H1 (cell line): Measurements from ENCODE around the gene PARD3. TPM values are rescaled to one million over a fixed set of nuclear protein-coding genes. Genes with fewer than 3 reads are reported as not detected.

Experiments used
- CTCF ChIA-PET: fragments of 300-600 bp; sonication (Branson Sonifier 250); formaldehyde crosslinking; loops from one replicate; lab custom pipeline; 2021; ENCODE audit not compliant: partially characterized antibody; lab: Charles Lee
- POLR2A ChIA-PET: fragments of 300-600 bp; sonication (Branson Sonifier 250); formaldehyde crosslinking; loops from one replicate; lab custom pipeline; 2021; ENCODE audit warnings: inconsistent platforms; ENCODE audit not compliant: partially characterized antibody; lab: Charles Lee
- DNase-seq, 2 experiments: peaks; one replicate each; pipeline versions ENCODE4 v3.0.0 to v3.0.0-alpha.2; 2010 to 2022; ENCODE audit warnings: low spot score in 2 of 2, low read depth in 1 of 2, mixed read lengths in 1 of 2
- FAIRE-seq: peaks from 2 replicates; lab custom pipeline; 2011; peaks lifted over from hg19 to GRCh38; lab: Jason Lieb, UNC
- H2AFZ ChIP-seq: 2 replicates; pipeline ENCODE4 v1.8.1; 2012; ENCODE audit warnings: low read length, inconsistent platforms
- H2AK5ac ChIP-seq: 2 replicates; pipeline ENCODE4 v1.6.1; 2013; ENCODE audit warnings: low read depth, low read length
- H2BK120ac ChIP-seq: replicated peaks from 2 replicates; pipeline ENCODE3; 2013; ENCODE audit warnings: low read depth, low read length, inconsistent platforms
- H2BK12ac ChIP-seq: 2 replicates; pipeline ENCODE4 v1.6.1; 2013; ENCODE audit warnings: low read depth, low read length
- H2BK15ac ChIP-seq: 2 replicates; pipeline ENCODE4 v1.6.1; 2013; ENCODE audit warnings: low read length
- H2BK20ac ChIP-seq: 2 replicates; pipeline ENCODE4 v1.6.1; 2013; ENCODE audit warnings: low read length
- H2BK5ac ChIP-seq: 2 replicates; pipeline ENCODE4 v1.6.1; 2013; ENCODE audit warnings: low read depth, low read length
- H3K14ac ChIP-seq: 2 replicates; pipeline ENCODE4 v1.6.1; 2013; ENCODE audit warnings: inconsistent platforms; ENCODE audit not compliant: insufficient read length
- H3K18ac ChIP-seq: 2 replicates; pipeline ENCODE4 v1.6.1; 2013; ENCODE audit warnings: low read length; ENCODE audit errors: extremely low read depth
- H3K23ac ChIP-seq: 2 replicates; pipeline ENCODE4 v1.6.1; 2013; ENCODE audit warnings: inconsistent platforms; ENCODE audit not compliant: insufficient read length
- H3K23me2 ChIP-seq: 2 replicates; pipeline ENCODE4 v1.6.1; 2013; ENCODE audit warnings: low read depth, low read length
- H3K27ac ChIP-seq: 2 replicates; pipeline ENCODE4 v1.6.1; 2011; ENCODE audit warnings: low read depth, low read length, inconsistent platforms
- H3K27me3 ChIP-seq, 4 experiments: replicated peaks in 1 of 4; 1 replicate in 1 of 4; 2 replicates in 3 of 4; pipeline versions ENCODE4 v1.6.1 to v1.8.1; 2011 to 2013; ENCODE audit warnings: low read length in 3 of 4, mild to moderate bottlenecking in 3 of 4, inconsistent platforms in 2 of 4, mixed read lengths in 2 of 4, moderate library complexity in 1 of 4; ENCODE audit not compliant: control insufficient read depth in 3 of 4, insufficient read depth in 3 of 4; ENCODE audit errors: extremely low read depth in 1 of 4
- H3K36me3 ChIP-seq, 4 experiments: 2 replicates each; pipeline versions ENCODE4 v1.6.1 to v1.8.1; 2011 to 2013; ENCODE audit warnings: mild to moderate bottlenecking in 4 of 4, low read length in 3 of 4, moderate library complexity in 2 of 4, control low read depth in 1 of 4, inconsistent platforms in 1 of 4; ENCODE audit not compliant: insufficient read depth in 4 of 4, control insufficient read depth in 2 of 4
- H3K4ac ChIP-seq: replicated peaks from 2 replicates; pipeline ENCODE3; 2013; ENCODE audit warnings: low read length, low read depth, mixed read lengths, inconsistent platforms; ENCODE audit not compliant: insufficient read length
- H3K4me1 ChIP-seq, 4 experiments: replicated peaks in 1 of 4; 1 replicate in 1 of 4; 2 replicates in 3 of 4; pipeline versions ENCODE4 v1.6.1 to v1.8.1; 2011 to 2013; ENCODE audit warnings: low read length in 3 of 4, inconsistent platforms in 2 of 4, mixed read lengths in 1 of 4; ENCODE audit not compliant: insufficient read depth in 4 of 4, control insufficient read depth in 3 of 4
- H3K4me2 ChIP-seq, 2 experiments: 2 replicates each; pipeline versions ENCODE4 v1.6.1 to v1.8.1; 2011 to 2013; ENCODE audit warnings: low read depth in 2 of 2, low read length in 2 of 2, control low read depth in 1 of 2, inconsistent platforms in 1 of 2, mild to moderate bottlenecking in 1 of 2; ENCODE audit not compliant: insufficient read depth in 1 of 2
- H3K4me3 ChIP-seq, 4 experiments: fragments of 200-600, 300-600 bp in 1 of 4; sonication (generic), shearing (Covaris generic), sonication (Bioruptor Twin) in 1 of 4; 2 replicates each; pipeline versions ENCODE4 v1.5.1 to v1.8.1; 2011 to 2016; ENCODE audit warnings: low read length in 4 of 4, low read depth in 3 of 4, control low read depth in 2 of 4, inconsistent platforms in 2 of 4, mild to moderate bottlenecking in 2 of 4, mixed read lengths in 1 of 4, moderate library complexity in 1 of 4; ENCODE audit not compliant: insufficient read depth in 2 of 4; ENCODE audit errors: extremely low read depth in 1 of 4
- H3K56ac ChIP-seq: replicated peaks from 2 replicates; pipeline ENCODE3; 2013; ENCODE audit warnings: low read depth, mild to moderate bottlenecking, mixed read lengths, low read length, inconsistent platforms; ENCODE audit not compliant: insufficient read length
- H3K79me1 ChIP-seq: 2 replicates; pipeline ENCODE4 v1.6.1; 2013; ENCODE audit warnings: low read depth, low read length, control low read depth
- H3K79me2 ChIP-seq, 2 experiments: 2 replicates each; pipeline versions ENCODE4 v1.6.1 to v1.8.1; 2012 to 2013; ENCODE audit warnings: low read length in 2 of 2, mild to moderate bottlenecking in 2 of 2, inconsistent platforms in 1 of 2; ENCODE audit not compliant: insufficient read depth in 2 of 2, control insufficient read depth in 1 of 2
- H3K9ac ChIP-seq, 4 experiments: replicated peaks in 1 of 4; 1 replicate in 1 of 4; 2 replicates in 3 of 4; pipeline versions ENCODE4 v1.6.1 to v1.8.1; 2011 to 2013; ENCODE audit warnings: low read depth in 3 of 4, low read length in 3 of 4, control low read depth in 2 of 4, mild to moderate bottlenecking in 2 of 4, moderate library complexity in 2 of 4, inconsistent platforms in 1 of 4; ENCODE audit errors: extremely low read depth in 1 of 4
- H3K9me3 ChIP-seq, 2 experiments: 2 replicates each; pipeline versions ENCODE4 v1.6.1 to v1.8.1; 2012 to 2013; ENCODE audit warnings: mild to moderate bottlenecking in 2 of 2, moderate library complexity in 2 of 2, control low read depth in 1 of 2, inconsistent platforms in 1 of 2, low read depth in 1 of 2, low read length in 1 of 2, mixed read lengths in 1 of 2; ENCODE audit not compliant: insufficient read depth in 2 of 2
- H4K20me1 ChIP-seq, 2 experiments: replicated peaks in 1 of 2; 2 replicates each; pipeline versions ENCODE3 to v1.8.1; 2011 to 2013; ENCODE audit warnings: inconsistent platforms in 2 of 2, low read length in 2 of 2, mild to moderate bottlenecking in 1 of 2; ENCODE audit not compliant: insufficient read depth in 2 of 2, control insufficient read depth in 1 of 2
- H4K5ac ChIP-seq: 2 replicates; pipeline ENCODE4 v1.6.1; 2013; ENCODE audit warnings: low read length, low read depth, mixed read lengths, inconsistent platforms; ENCODE audit not compliant: insufficient read length
- H4K8ac ChIP-seq: 2 replicates; pipeline ENCODE4 v1.8.0; 2013; ENCODE audit warnings: mild to moderate bottlenecking, moderate library complexity, low read length, inconsistent platforms; ENCODE audit not compliant: insufficient read depth; ENCODE audit errors: extremely low read depth
- H4K91ac ChIP-seq: replicated peaks from 2 replicates; pipeline ENCODE3; 2013; ENCODE audit warnings: low read length, mixed read lengths, inconsistent platforms; ENCODE audit not compliant: insufficient read length
- CBX8 ChIP-seq: fragments of 300-800, 300-1000 bp; sonication (generic); IDR thresholded peaks from 2 replicates; pipeline ENCODE4 v1.7.1; 2016; ENCODE audit warnings: low read depth, low read length, borderline replicate concordance
- CEBPB ChIP-seq: IDR thresholded peaks from 2 replicates; pipeline ENCODE4 v1.6.1; 2012; ENCODE audit warnings: low read depth, low read length
- CTBP2 ChIP-seq: IDR thresholded peaks from 2 replicates; pipeline ENCODE4 v1.7.0; 2011; ENCODE audit warnings: borderline replicate concordance, mild to moderate bottlenecking, moderate library complexity, mixed read lengths, low read length; ENCODE audit not compliant: insufficient read depth, insufficient read length
- EGR1 ChIP-seq: IDR thresholded peaks from 2 replicates; pipeline ENCODE4 v1.6.1; 2011; ENCODE audit warnings: low read depth, low read length, borderline replicate concordance
- GABPA ChIP-seq: IDR thresholded peaks from 2 replicates; pipeline ENCODE4 v1.6.1; 2011; ENCODE audit warnings: mild to moderate bottlenecking, low read length, moderate library complexity, borderline replicate concordance; ENCODE audit not compliant: insufficient read depth
- JUND ChIP-seq: IDR thresholded peaks from 2 replicates; pipeline ENCODE4 v1.6.1; 2011; ENCODE audit warnings: mild to moderate bottlenecking, improper control_type of control experiment, low read length
- KDM4A ChIP-seq: IDR thresholded peaks from one replicate; pipeline ENCODE4 v1.7.1; 2012; ENCODE audit warnings: low read depth, mild to moderate bottlenecking, moderate library complexity, low read length, inconsistent platforms; ENCODE audit not compliant: severe bottlenecking
- POLR2A ChIP-seq, 2 experiments: IDR thresholded peaks; 1 replicate in 1 of 2; 2 replicates in 1 of 2; pipeline ENCODE4 v1.6.1; 2011; ENCODE audit warnings: low read depth in 2 of 2, low read length in 2 of 2, mild to moderate bottlenecking in 2 of 2; ENCODE audit errors: control extremely low read depth in 1 of 2
- SIX5 ChIP-seq: IDR thresholded peaks from 2 replicates; pipeline ENCODE4 v1.6.1; 2011; ENCODE audit warnings: mild to moderate bottlenecking, low read depth, low read length
- SRF ChIP-seq: IDR thresholded peaks from 2 replicates; pipeline ENCODE4 v1.6.1; 2011; ENCODE audit warnings: mild to moderate bottlenecking, low read depth, low read length, moderate library complexity
- SUZ12 ChIP-seq: fragments of 200-600 bp; sonication (generic); IDR thresholded peaks from 2 replicates; pipeline ENCODE4 v1.6.1; 2012; ENCODE audit warnings: mild to moderate bottlenecking, inconsistent platforms, low read length, moderate library complexity, mixed read lengths
- TAF7 ChIP-seq: optimal IDR thresholded peaks from 2 replicates; pipeline ENCODE3; 2011; ENCODE audit warnings: low read depth, mild to moderate bottlenecking, inconsistent platforms, low read length, moderate library complexity, borderline replicate concordance
- USF2 ChIP-seq: IDR thresholded peaks from 2 replicates; pipeline ENCODE4 v1.6.1; 2011; ENCODE audit warnings: low read length, improper control_type of control experiment
- WGBS, 2 experiments: shearing (Covaris generic) in 1 of 2; methylation state at CpG; one replicate each; pipeline versions ENCODE4 v1.1.6 to v1.1.7; 2013 to 2015; ENCODE audit warnings: low lambda C conversion rate in 2 of 2, mixed read lengths in 2 of 2, inconsistent platforms in 1 of 2, low coverage in 1 of 2, missing lambda C conversion rate in 1 of 2; ENCODE audit not compliant: insufficient replicate concordance in 2 of 2, insufficient coverage in 1 of 2, insufficient read length in 1 of 2; ENCODE audit errors: extremely low coverage in 1 of 2, missing lambda C conversion rate in 1 of 2; 5-methylcytosine and 5-hydroxymethylcytosine counted together
- polyA plus RNA-seq, 7 experiments: library from polyadenylated mRNA; depleted of rRNA in 3 of 7; stranded (reverse) in 5 of 7; unstranded in 2 of 7; fragments of >200 nt in 5 of 7; fragments of 200-250 nt in 2 of 7; gene quantifications; 1 replicate in 5 of 7; 2 replicates in 1 of 7; 4 replicates in 1 of 7; pipeline versions ENCODE4 v1.2.1 to v1.2.3, GENCODE V29; 2011 to 2013; ENCODE audit warnings: missing spikeins in 2 of 7, mixed read lengths in 2 of 7
- total RNA-seq: library from RNA; stranded (reverse); fragmentation: NEBNext Ultra II Directional; extraction: Animal tissue kit (Norgen Biotek cat#: 25700); gene quantifications from 2 replicates; pipeline ENCODE4 v1.2.1, GENCODE V29; 2021

The PARD3 gene
- total and polyA plus RNA-seq, 2 of the 8 experiments (the other 6 are each of a cell fraction or from before 2014, with no cell fraction given): 19.7 to 49.1 TPM

- CTCF ChIA-PET: interaction anchor here (0.8 to 1.0 kb wide), 4 partner anchors 14 to 620 kb away, joined by 3 to 4 read pairs (median 3); no protein-coding TSS in a partner anchor
- H4K20me1 ChIP-seq: peaks cover 0 to under 1% of the 10 kb centered on the region in 2 experiments
- FAIRE-seq: no peak
- 75% methylated on average over 1 of the region's 1 CpG; no CpG with 5 or more reads in 1 of the 2 experiments for WGBS, 2 experiments
- no peak overlapping the region for H3K9ac ChIP-seq
- no peak overlapping the region for H3K4me2 ChIP-seq
- peaks cover 0 to 95% of the 10 kb centered on the region in 2 experiments; a peak in 2 of 4 replicates for H3K79me2 ChIP-seq
- H2BK5ac ChIP-seq: no peak overlapping the region
- no peak overlapping the region for H3K4ac ChIP-seq
- no peak for DNase-seq
- H2AFZ ChIP-seq: no peak overlapping the region
- peaks cover 5% of the 10 kb centered on the region; the same call in 1 of the 2 replicates for H3K79me1 ChIP-seq
- H2AK5ac ChIP-seq: no peak overlapping the region
- no peak overlapping the region for H3K4me3 ChIP-seq
- no peaks in the 10 kb centered on the region for H3K27me3 ChIP-seq
- H3K9me3 ChIP-seq: no peaks in the 10 kb centered on the region
- H3K23ac ChIP-seq: no peak overlapping the region
- no peak overlapping the region for H3K56ac ChIP-seq
- no peaks in the 10 kb centered on the region for H3K36me3 ChIP-seq
- H4K8ac ChIP-seq: no peak overlapping the region
- H2BK12ac ChIP-seq: no peak overlapping the region
- no peak overlapping the region for H4K91ac ChIP-seq
- no peaks in the 10 kb centered on the region for H3K23me2 ChIP-seq
- POLR2A ChIA-PET: interaction anchor here (0.5 kb wide), 1 partner anchor 11 kb away, joined by 3 read pairs; no protein-coding TSS in a partner anchor
- no peak overlapping the region for H3K27ac ChIP-seq
- H2BK120ac ChIP-seq: no peak overlapping the region
- H4K5ac ChIP-seq: no peak overlapping the region
- H3K14ac ChIP-seq: no peak overlapping the region
- H2BK15ac ChIP-seq: no peak overlapping the region
- H3K4me1 ChIP-seq: peaks cover 0 to 5% (median 2%) of the 10 kb centered on the region in 4 experiments; a peak in 3 of 7 replicates
- no peak overlapping the region for H3K18ac ChIP-seq
- no peak for TF ChIP-seq EGR1
- TF ChIP-seq USF2: no peak
- no peak for TF ChIP-seq SRF
- TF ChIP-seq CBX8: no peak
- TF ChIP-seq JUND: no peak
- TF ChIP-seq POLR2A (IDR thresholded peaks at IDR 0.05; ENCODE audit: control extremely low read depth in 1 of 2, low read depth in 2 of 2, low read length in 2 of 2): no peak
- TF ChIP-seq CTBP2: no peak
- no peak for TF ChIP-seq KDM4A
- no peak for TF ChIP-seq SUZ12
- TF ChIP-seq GABPA: no peak
- no peak for TF ChIP-seq CEBPB
- no peak for TF ChIP-seq TAF7
- TF ChIP-seq SIX5: no peak
- no peak overlapping the region for H2BK20ac ChIP-seq
Measured at GRCh38 chr10:34707656-34708055, 107.4 kb downstream of the PARD3 start.
